A673 (cell line): ENCODE measurements around the gene DHRSX. TPM values are rescaled to one million over a fixed set of nuclear protein-coding genes. Genes with fewer than 3 reads are reported as not detected.
"Not testable (repeated sequence)": the region's sequence is repeated elsewhere in the genome, so short reads cannot be mapped to it uniquely, and the experiment has no call there.

ENCODE experiments used
- BruUV-seq: library from RNA; stranded (reverse); fragments of 400-500 nt; replicated peaks from 2 replicates; lab custom pipeline; 2021; lab: Mats Ljungman, UMichigan
- CTCF ChIA-PET: fragments of 300-600 bp; sonication (Branson Sonifier 250); formaldehyde crosslinking; loops from one replicate; lab custom pipeline; 2022; ENCODE audit warnings: antibody characterized with exemption; lab: Charles Lee
- POLR2A ChIA-PET: fragments of 300-600 bp; sonication (Branson Sonifier 250); formaldehyde crosslinking; loops from one replicate; lab custom pipeline; 2022; ENCODE audit warnings: antibody characterized with exemption; ENCODE audit not compliant: low non-redundant PET; lab: Charles Lee
- DNase-seq: peaks from one replicate; pipeline ENCODE4 v3.0.0-alpha.2; 2015; ENCODE audit warnings: low spot score
- H3K27ac ChIP-seq: fragments of 200-600 bp; sonication (generic); 2 replicates; pipeline ENCODE4 v1.5.1; 2016; ENCODE audit warnings: mixed run types, low read depth, mild to moderate bottlenecking, mixed read lengths, antibody characterized with exemption, low read length; ENCODE audit not compliant: poor library complexity, severe bottlenecking
- H3K27me3 ChIP-seq: fragments of 200-600 bp; sonication (generic); replicated peaks from 2 replicates; pipeline ENCODE4 v1.6.1; 2017; ENCODE audit warnings: mixed run types, low read depth, mild to moderate bottlenecking, mixed read lengths, antibody characterized with exemption, low read length; ENCODE audit not compliant: insufficient read depth, poor library complexity
- H3K36me3 ChIP-seq: fragments of 200-600 bp; sonication (generic); 2 replicates; pipeline ENCODE4 v1.6.1; 2016; ENCODE audit warnings: mixed run types, mild to moderate bottlenecking, mixed read lengths, antibody characterized with exemption, low read length; ENCODE audit not compliant: insufficient read depth, poor library complexity, severe bottlenecking
- H3K4me1 ChIP-seq: fragments of 200-600 bp; sonication (generic); 2 replicates; pipeline ENCODE4 v1.6.1; 2017; ENCODE audit warnings: mixed run types, mild to moderate bottlenecking, mixed read lengths, antibody characterized with exemption, low read length; ENCODE audit not compliant: insufficient read depth, poor library complexity, severe bottlenecking
- H3K4me3 ChIP-seq: fragments of 200-600 bp; sonication (generic); 2 replicates; pipeline ENCODE4 v1.5.1; 2016; ENCODE audit warnings: low read depth, mixed run types, mild to moderate bottlenecking, mixed read lengths, low read length; ENCODE audit not compliant: poor library complexity, severe bottlenecking
- H3K9me3 ChIP-seq: fragments of 200-600 bp; sonication (generic); 2 replicates; pipeline ENCODE4 v1.6.1; 2016; ENCODE audit warnings: mixed run types, low read depth, mild to moderate bottlenecking, mixed read lengths, antibody characterized with exemption, low read length; ENCODE audit not compliant: poor library complexity, severe bottlenecking
- EZH2 ChIP-seq: fragments of 200-600 bp; sonication (generic); IDR thresholded peaks from 2 replicates; pipeline ENCODE4 v1.6.1; 2017; ENCODE audit warnings: borderline replicate concordance, low read depth, mild to moderate bottlenecking, mixed read lengths, antibody characterized with exemption, low read length; ENCODE audit not compliant: poor library complexity, severe bottlenecking
- intact Hi-C: fragments of 100-400 bp; cut with micrococcal nuclease; formaldehyde crosslinking; loops from one replicate; pipeline ENCODE4 v1.10.0; 2022; ENCODE audit not compliant: unreplicated experiment
- total RNA-seq: library from RNA; stranded (reverse); gene quantifications from 2 replicates; pipeline ENCODE4 v1.2.3, GENCODE V29; 2021
- TF ChIP-seq, protein P1 (sequence below): fragments of 300-800, 200-600 bp; sonication (generic); conservative IDR thresholded peaks from 2 replicates; pipeline ENCODE4 v1.5.1; 2017; ENCODE audit warnings: low read depth, mild to moderate bottlenecking, antibody characterized with exemption, low read length, moderate library complexity, mixed read lengths

DHRSX gene
- total RNA-seq, 1 experiment from 2014 or later = 30.2 TPM

DNA sequence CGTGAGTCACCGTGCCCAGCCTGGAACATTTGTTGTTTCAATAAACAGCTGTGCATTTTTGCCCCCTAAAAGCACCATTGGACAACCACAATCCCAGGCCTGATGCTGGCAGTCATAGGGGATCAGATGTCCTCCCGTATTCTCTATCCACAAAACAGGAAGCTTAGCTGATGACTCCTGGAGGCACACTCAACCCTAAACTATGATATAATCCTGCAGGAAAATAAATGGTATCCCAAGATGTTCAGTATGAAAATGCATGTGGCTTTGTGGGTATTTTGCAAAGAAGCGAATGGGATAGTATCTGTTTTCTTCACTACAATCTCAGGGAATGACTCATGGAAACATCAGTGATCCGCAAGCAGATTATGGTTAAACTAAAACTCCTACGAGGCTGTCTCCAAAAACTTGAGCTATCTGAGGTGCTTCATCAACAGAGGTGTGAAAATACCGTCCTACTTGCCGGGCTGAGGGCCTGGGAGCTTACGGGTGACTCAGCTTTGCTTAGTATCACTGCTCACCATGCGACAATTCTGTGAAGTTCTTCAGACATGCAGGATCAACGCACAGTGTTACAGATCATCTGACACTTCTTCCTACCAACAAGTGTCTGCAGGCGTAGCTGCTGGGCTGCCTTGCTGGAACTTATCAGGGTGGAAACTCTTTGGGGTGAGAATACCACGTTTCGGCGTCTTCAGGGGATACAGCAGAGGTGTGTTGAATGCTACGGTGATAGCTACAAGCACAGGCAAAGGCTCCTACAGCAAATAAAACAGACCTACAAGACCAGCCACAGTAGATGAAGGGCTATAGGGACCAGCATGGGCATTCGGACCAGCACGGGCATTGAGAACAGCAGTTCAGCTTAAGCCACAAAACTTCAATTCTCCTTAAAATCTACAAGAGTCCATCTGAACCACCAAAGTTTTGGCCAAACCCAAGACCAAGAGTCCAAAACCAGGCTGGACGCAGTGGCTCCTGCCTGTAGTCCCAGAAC lies 148.5 kb downstream of the DHRSX start:
- H3K27me3 ChIP-seq = no peaks in the 10 kb centered on the region
- TF ChIP-seq EZH2 = no peak
- TF ChIP-seq, protein P1, sequence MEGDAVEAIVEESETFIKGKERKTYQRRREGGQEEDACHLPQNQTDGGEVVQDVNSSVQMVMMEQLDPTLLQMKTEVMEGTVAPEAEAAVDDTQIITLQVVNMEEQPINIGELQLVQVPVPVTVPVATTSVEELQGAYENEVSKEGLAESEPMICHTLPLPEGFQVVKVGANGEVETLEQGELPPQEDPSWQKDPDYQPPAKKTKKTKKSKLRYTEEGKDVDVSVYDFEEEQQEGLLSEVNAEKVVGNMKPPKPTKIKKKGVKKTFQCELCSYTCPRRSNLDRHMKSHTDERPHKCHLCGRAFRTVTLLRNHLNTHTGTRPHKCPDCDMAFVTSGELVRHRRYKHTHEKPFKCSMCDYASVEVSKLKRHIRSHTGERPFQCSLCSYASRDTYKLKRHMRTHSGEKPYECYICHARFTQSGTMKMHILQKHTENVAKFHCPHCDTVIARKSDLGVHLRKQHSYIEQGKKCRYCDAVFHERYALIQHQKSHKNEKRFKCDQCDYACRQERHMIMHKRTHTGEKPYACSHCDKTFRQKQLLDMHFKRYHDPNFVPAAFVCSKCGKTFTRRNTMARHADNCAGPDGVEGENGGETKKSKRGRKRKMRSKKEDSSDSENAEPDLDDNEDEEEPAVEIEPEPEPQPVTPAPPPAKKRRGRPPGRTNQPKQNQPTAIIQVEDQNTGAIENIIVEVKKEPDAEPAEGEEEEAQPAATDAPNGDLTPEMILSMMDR = no peak
- no peaks in the 10 kb centered on the region for H3K4me1 ChIP-seq
- intact Hi-C loops = no loop called here
- BruUV-seq = no TSS peak
- H3K27ac ChIP-seq = no peak overlapping the region
- no peaks in the 10 kb centered on the region for H3K36me3 ChIP-seq
- ChIA-PET CTCF (no interaction called here), POLR2A (no interaction called here)
- no peak overlapping the region for H3K4me3 ChIP-seq
- H3K9me3 ChIP-seq = no peaks in the 10 kb centered on the region
- DNase-seq = no peak

DNA sequence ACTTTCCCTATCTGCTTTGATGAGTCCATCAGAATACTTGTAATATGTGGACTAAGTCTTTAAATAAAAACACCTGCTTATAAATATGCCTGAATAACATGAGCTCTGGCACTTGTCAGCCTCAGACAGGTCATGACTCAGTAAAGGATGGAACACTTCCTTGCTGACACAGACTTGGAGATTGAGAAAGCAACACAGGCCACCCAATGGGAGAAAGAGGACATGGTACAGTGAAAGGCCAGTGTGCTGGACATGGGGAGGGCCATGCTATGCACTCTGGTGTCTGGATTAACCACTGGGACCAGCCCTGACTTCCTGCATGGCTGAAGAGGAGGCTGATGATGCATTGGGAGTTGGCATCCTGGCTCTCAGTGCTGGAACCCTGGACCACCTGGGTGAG lies 149.5 kb downstream of the DHRSX start:
- intact Hi-C loops = no loop called here
- no TSS peak for BruUV-seq
- ChIA-PET CTCF (no interaction called here), POLR2A (no interaction called here)
- Histone ChIP-seq H3K4me3 (no peak overlapping the region), H3K4me1 (no peaks in the 10 kb centered on the region), H3K36me3 (no peaks in the 10 kb centered on the region), H3K9me3 (no peaks in the 10 kb centered on the region), H3K27ac (no peak overlapping the region), H3K27me3 (no peaks in the 10 kb centered on the region)
- DNase-seq = no peak
- TF ChIP-seq, protein P1 = no peak
- TF ChIP-seq EZH2 = no peak

DNA sequence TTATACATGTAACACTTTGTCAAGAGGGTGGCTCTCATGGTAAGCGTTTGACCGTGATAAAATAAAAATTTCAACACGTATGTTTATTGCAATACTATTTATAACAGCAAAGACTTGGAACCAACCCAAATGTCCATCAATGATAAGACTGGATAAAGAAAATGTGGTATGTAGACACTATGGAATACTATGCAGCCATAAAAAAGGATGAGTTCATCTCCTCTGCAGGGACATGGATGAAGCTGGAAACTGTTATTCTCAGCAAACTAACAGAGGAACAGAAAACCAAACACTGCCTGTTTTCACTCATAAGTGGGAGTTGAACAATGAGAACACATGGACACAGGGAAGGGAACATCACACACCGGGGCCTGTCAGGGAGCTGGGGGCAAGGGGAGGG lies 150.1 kb downstream of the DHRSX start:
- H3K4me1 ChIP-seq, DNase-seq, BruUV-seq, H3K27ac ChIP-seq, intact Hi-C loops, H3K27me3 ChIP-seq, POLR2A ChIA-PET, H3K4me3 ChIP-seq, CTCF ChIA-PET, H3K9me3 ChIP-seq, H3K36me3 ChIP-seq: not testable (repeated sequence)

DNA sequence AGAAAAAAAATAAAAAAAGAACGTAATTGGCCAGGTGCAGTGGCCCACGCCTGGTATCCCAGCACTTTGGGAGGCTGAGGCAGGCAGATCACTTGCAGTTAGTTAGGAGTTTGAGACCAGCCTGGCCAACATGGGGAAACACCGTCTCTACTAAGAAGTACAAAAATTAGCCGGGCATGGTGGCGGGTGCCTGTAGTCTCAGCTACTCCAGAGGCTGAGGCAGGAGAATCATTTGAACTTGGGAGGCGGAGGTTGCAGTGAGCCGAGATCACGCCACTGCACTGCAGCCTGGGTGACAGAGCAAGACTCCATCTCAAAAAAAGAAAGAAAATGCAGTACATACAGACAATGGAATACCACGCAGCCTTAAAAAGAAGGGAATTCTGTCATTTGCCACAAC lies 150.7 kb downstream of the DHRSX start:
- DNase-seq, H3K9me3 ChIP-seq, H3K36me3 ChIP-seq, H3K27ac ChIP-seq, CTCF ChIA-PET, POLR2A ChIA-PET, H3K27me3 ChIP-seq, intact Hi-C loops, H3K4me1 ChIP-seq, H3K4me3 ChIP-seq, BruUV-seq: not testable (repeated sequence)
